Germinal center (tissue), 1 donor: ENCODE results near the gene GNAZ.
A peak's percentile ranks its signal among the peaks of the same experiment; 100 is the strongest.
"Not testable (repeated sequence)": the region's sequence is repeated elsewhere in the genome, so short reads cannot be mapped to it uniquely, and the experiment has no call there.

Source experiments
- DNase-seq: peaks from one replicate; pipeline ENCODE4 v3.0.0; 2012; ENCODE audit warnings: mixed read lengths, low spot score

The GNAZ gene

GRCh38 chr22:23070418-23071229, at the start of gene GNAZ:
GNAZ (plus strand) TSS chr22:23070519; CDS start chr22:23095696, 25,177 bp downstream.
- peak; percentile 49 for DNase-seq

GRCh38 chr22:23020659-23021293, 49.5 kb upstream of the GNAZ start:
- no peak for DNase-seq

GRCh38 chr22:23021660-23022353, 48.5 kb upstream of the GNAZ start:
- DNase-seq = not testable (repeated sequence)

- DNase-seq = no peak
These were observed 47.0 kb upstream of the GNAZ start for GRCh38 chr22:23023294-23023693.

GRCh38 chr22:23026777-23027176, 43.5 kb upstream of the GNAZ start:
- DNase-seq = no peak

- not testable (repeated sequence) for DNase-seq
These were observed 42.5 kb upstream of the GNAZ start for GRCh38 chr22:23027849-23028248.

GRCh38 chr22:23029521-23030228, 40.6 kb upstream of the GNAZ start:
- DNase-seq = no peak

- no peak for DNase-seq
These were observed 38.9 kb upstream of the GNAZ start for GRCh38 chr22:23031381-23031780.

GRCh38 chr22:23031786-23032185, 38.5 kb upstream of the GNAZ start:
- no peak for DNase-seq

- no peak for DNase-seq
These were observed 37.7 kb upstream of the GNAZ start for GRCh38 chr22:23032658-23033057.

GRCh38 chr22:23033116-23033905, 37.0 kb upstream of the GNAZ start:
- DNase-seq = no peak

GRCh38 chr22:23034621-23035556, 35.4 kb upstream of the GNAZ start:
- DNase-seq = peak; percentile 58

GRCh38 chr22:23035557-23036277, 34.6 kb upstream of the GNAZ start:
- peak; percentile 82 for DNase-seq

GRCh38 chr22:23036684-23037428, 33.5 kb upstream of the GNAZ start:
- peak; percentile 21 for DNase-seq

GRCh38 chr22:23037429-23038333, 32.6 kb upstream of the GNAZ start:
- DNase-seq = peak; percentile 21

GRCh38 chr22:23038334-23038642, 32.0 kb upstream of the GNAZ start:
- no peak for DNase-seq

- no peak for DNase-seq
These were observed 31.4 kb upstream of the GNAZ start for GRCh38 chr22:23038902-23039301.

- no peak for DNase-seq
These were observed 28.1 kb upstream of the GNAZ start for GRCh38 chr22:23042179-23042578.
